ENCODE data around the gene HHAT. TPM values are rescaled to one million over a fixed set of nuclear protein-coding genes. Genes with fewer than 3 reads are reported as not detected.

The HHAT gene
- total RNA-seq, 4 donors from 2014 or later: 0.83 to 1.6 (median 1.2) TPM

- H3K27ac ChIP-seq (replicated peaks in 1 of 4): no peak overlapping the region
- TF ChIP-seq POLR2AphosphoS5 (IDR thresholded peaks at IDR 0.05) (no peak), CTCF (IDR thresholded peaks at IDR 0.05) (no peak), EP300 (IDR thresholded peaks at IDR 0.05) (no peak), POLR2A (IDR thresholded peaks at IDR 0.05; ENCODE audit: low read depth) (no peak)
- H3K36me3 ChIP-seq: no peaks in the 10 kb centered on the region
- no peaks in the 10 kb centered on the region for H3K27me3 ChIP-seq
- H3K4me1 ChIP-seq: no peaks in the 10 kb centered on the region
- WGBS: 88% methylated on average over 6 of the region's 6 CpGs
- no peaks in the 10 kb centered on the region for H3K9me3 ChIP-seq
- no peak for DNase-seq (ENCODE audit: extremely low spot score)
- H3K4me3 ChIP-seq: no peak overlapping the region
- intact Hi-C loops (cut with DNase I): no loop called here
Observed at GRCh38 chr1:210541680-210542358, 213.1 kb downstream of the HHAT start.

GRCh38 chr1:210551899-210552298, 223.2 kb downstream of the HHAT start:
- TF ChIP-seq POLR2A (IDR thresholded peaks at IDR 0.05; ENCODE audit: low read depth): no peak
- TF ChIP-seq EP300 (IDR thresholded peaks at IDR 0.05): no peak
- no peak for TF ChIP-seq CTCF (IDR thresholded peaks at IDR 0.05)
- no peak for TF ChIP-seq POLR2AphosphoS5 (IDR thresholded peaks at IDR 0.05)
- Histone ChIP-seq H3K4me1 (no peaks in the 10 kb centered on the region), H3K4me3 (no peak overlapping the region), H3K27ac (replicated peaks in 1 of 4) (no peak overlapping the region), H3K27me3 (no peaks in the 10 kb centered on the region), H3K9me3 (no peaks in the 10 kb centered on the region), H3K36me3 (no peaks in the 10 kb centered on the region)
- no peak for DNase-seq (ENCODE audit: extremely low spot score)
- 94% methylated on average over 5 of the region's 5 CpGs for WGBS
- intact Hi-C loops (cut with DNase I): no loop called here

GRCh38 chr1:210553711-210554110, 225.0 kb downstream of the HHAT start:
- peaks cover 0 to 4% (median 0%) of the 10 kb centered on the region in 4 donors for H3K4me1 ChIP-seq
- no peaks in the 10 kb centered on the region for H3K27me3 ChIP-seq
- H3K36me3 ChIP-seq: no peaks in the 10 kb centered on the region
- WGBS: 73% methylated on average over 5 of the region's 5 CpGs
- TF ChIP-seq POLR2A (IDR thresholded peaks at IDR 0.05; ENCODE audit: low read depth) (no peak), EP300 (IDR thresholded peaks at IDR 0.05) (no peak), POLR2AphosphoS5 (IDR thresholded peaks at IDR 0.05) (no peak)
- no peak overlapping the region for H3K4me3 ChIP-seq
- intact Hi-C loops (cut with DNase I): no loop called here
- no peak for DNase-seq (ENCODE audit: extremely low spot score)
- no peak overlapping the region for H3K27ac ChIP-seq (replicated peaks in 1 of 4)
- no peaks in the 10 kb centered on the region for H3K9me3 ChIP-seq

- no peak for DNase-seq (ENCODE audit: extremely low spot score)
- Histone ChIP-seq H3K27me3 (no peaks in the 10 kb centered on the region), H3K9me3 (no peaks in the 10 kb centered on the region), H3K27ac (replicated peaks in 1 of 4) (no peak overlapping the region), H3K36me3 (no peaks in the 10 kb centered on the region), H3K4me1 (peaks cover 0 to 4% (median 0%) of the 10 kb centered on the region in 4 donors), H3K4me3 (no peak overlapping the region)
- intact Hi-C loops (cut with DNase I): no loop called here
- TF ChIP-seq POLR2AphosphoS5 (IDR thresholded peaks at IDR 0.05) (no peak), CTCF (IDR thresholded peaks at IDR 0.05) (no peak), POLR2A (IDR thresholded peaks at IDR 0.05; ENCODE audit: low read depth) (no peak), EP300 (IDR thresholded peaks at IDR 0.05) (no peak)
- WGBS: 96% methylated on average over 5 of the region's 5 CpGs
Observed at GRCh38 chr1:210554382-210554781, 225.7 kb downstream of the HHAT start.

GRCh38 chr1:210556475-210556874, 227.8 kb downstream of the HHAT start:
- DNase-seq (ENCODE audit: extremely low spot score): no peak
- WGBS: 90% methylated on average over 1 of the region's 1 CpG
- H3K4me1 ChIP-seq: peaks cover 0 to 4% (median 0%) of the 10 kb centered on the region in 4 donors
- no peaks in the 10 kb centered on the region for H3K36me3 ChIP-seq
- TF ChIP-seq CTCF (IDR thresholded peaks at IDR 0.05): no peak
- TF ChIP-seq EP300 (IDR thresholded peaks at IDR 0.05): no peak
- no peak for TF ChIP-seq POLR2AphosphoS5 (IDR thresholded peaks at IDR 0.05)
- no peak for TF ChIP-seq POLR2A (IDR thresholded peaks at IDR 0.05; ENCODE audit: low read depth)
- H3K9me3 ChIP-seq: no peaks in the 10 kb centered on the region
- no peak overlapping the region for H3K27ac ChIP-seq (replicated peaks in 1 of 4)
- no peak overlapping the region for H3K4me3 ChIP-seq
- H3K27me3 ChIP-seq: no peaks in the 10 kb centered on the region
- intact Hi-C loops (cut with DNase I): no loop called here

Measured in esophagus muscularis mucosa (tissue), 4 donors.